ENCODE data around the gene BNIP3.

DNA sequence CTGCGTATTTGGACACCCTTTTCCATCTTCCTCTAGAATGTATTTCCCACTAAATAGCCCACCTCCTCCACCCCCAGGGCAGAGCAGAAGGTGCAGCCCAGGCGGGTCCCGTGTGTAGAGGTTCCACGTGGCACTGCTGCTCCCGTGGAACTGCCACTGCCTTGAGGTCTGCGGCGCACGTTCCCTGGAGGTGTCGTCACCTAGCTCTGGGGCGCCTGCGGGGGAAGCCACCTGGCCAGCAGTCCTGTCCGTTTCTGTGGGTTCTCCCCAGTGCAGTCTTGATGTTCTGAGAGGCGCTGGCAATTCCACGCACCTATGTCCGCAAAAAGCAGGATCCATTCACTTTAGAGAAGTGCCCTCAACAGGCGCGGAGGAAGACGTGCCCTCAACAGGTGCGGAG, 21.9 kb downstream of the BNIP3 start:
- TF ChIP-seq, protein P1, sequence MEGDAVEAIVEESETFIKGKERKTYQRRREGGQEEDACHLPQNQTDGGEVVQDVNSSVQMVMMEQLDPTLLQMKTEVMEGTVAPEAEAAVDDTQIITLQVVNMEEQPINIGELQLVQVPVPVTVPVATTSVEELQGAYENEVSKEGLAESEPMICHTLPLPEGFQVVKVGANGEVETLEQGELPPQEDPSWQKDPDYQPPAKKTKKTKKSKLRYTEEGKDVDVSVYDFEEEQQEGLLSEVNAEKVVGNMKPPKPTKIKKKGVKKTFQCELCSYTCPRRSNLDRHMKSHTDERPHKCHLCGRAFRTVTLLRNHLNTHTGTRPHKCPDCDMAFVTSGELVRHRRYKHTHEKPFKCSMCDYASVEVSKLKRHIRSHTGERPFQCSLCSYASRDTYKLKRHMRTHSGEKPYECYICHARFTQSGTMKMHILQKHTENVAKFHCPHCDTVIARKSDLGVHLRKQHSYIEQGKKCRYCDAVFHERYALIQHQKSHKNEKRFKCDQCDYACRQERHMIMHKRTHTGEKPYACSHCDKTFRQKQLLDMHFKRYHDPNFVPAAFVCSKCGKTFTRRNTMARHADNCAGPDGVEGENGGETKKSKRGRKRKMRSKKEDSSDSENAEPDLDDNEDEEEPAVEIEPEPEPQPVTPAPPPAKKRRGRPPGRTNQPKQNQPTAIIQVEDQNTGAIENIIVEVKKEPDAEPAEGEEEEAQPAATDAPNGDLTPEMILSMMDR (IDR thresholded peaks at IDR 0.05 in 4 of 5, conservative IDR thresholded peaks at IDR 0.05 in 1 of 5) = no peak
- no peak for TF ChIP-seq POLR2A (IDR thresholded peaks at IDR 0.05)
